GM23248 (cell line): ENCODE data around the gene ZBTB40. TPM values are rescaled to one million over a fixed set of nuclear protein-coding genes. Genes with fewer than 3 reads are reported as not detected.

ENCODE experiments used
- DNase-seq: peaks from one replicate; pipeline ENCODE4 v3.0.0-alpha.2; 2015
- H2AFZ ChIP-seq: fragments of 200-600 bp; sonication (generic); 2 replicates; pipeline ENCODE4 v1.6.1; 2016; ENCODE audit warnings: antibody characterized with exemption
- H3F3A ChIP-seq: fragments of 200-600 bp; sonication (generic); 2 replicates; pipeline ENCODE4 v1.6.1; 2016; ENCODE audit warnings: mild to moderate bottlenecking, antibody characterized with exemption, mixed run types; ENCODE audit not compliant: insufficient read depth
- H3K27ac ChIP-seq: fragments of 200-600 bp; sonication (generic); 2 replicates; pipeline ENCODE4 v1.5.1; 2016; ENCODE audit warnings: mild to moderate bottlenecking
- H3K27me3 ChIP-seq: fragments of 200-600 bp; sonication (generic); replicated peaks from 2 replicates; pipeline ENCODE4 v1.6.1; 2016; ENCODE audit warnings: mild to moderate bottlenecking; ENCODE audit not compliant: insufficient read depth
- H3K36me3 ChIP-seq: fragments of 200-600 bp; sonication (generic); 2 replicates; pipeline ENCODE4 v1.6.1; 2016; ENCODE audit warnings: low read depth, mild to moderate bottlenecking
- H3K4me1 ChIP-seq: fragments of 200-600 bp; sonication (generic); 2 replicates; pipeline ENCODE4 v1.6.1; 2016; ENCODE audit warnings: mild to moderate bottlenecking; ENCODE audit not compliant: insufficient read depth
- H3K4me2 ChIP-seq: fragments of 200-600 bp; sonication (generic); one replicate; pipeline ENCODE4 v1.6.1; 2016; ENCODE audit warnings: mild to moderate bottlenecking; ENCODE audit not compliant: unreplicated experiment
- H3K4me3 ChIP-seq: fragments of 200-600 bp; sonication (generic); 2 replicates; pipeline ENCODE4 v1.5.1; 2016; ENCODE audit warnings: mild to moderate bottlenecking
- H3K79me2 ChIP-seq: fragments of 200-600 bp; sonication (generic); 2 replicates; pipeline ENCODE4 v1.6.1; 2016; ENCODE audit warnings: mild to moderate bottlenecking; ENCODE audit not compliant: insufficient read depth
- H3K9ac ChIP-seq: fragments of 200-600 bp; sonication (generic); 2 replicates; pipeline ENCODE4 v1.6.1; 2016; ENCODE audit warnings: mild to moderate bottlenecking
- H3K9me2 ChIP-seq: fragments of 200-600 bp; sonication (generic); 2 replicates; pipeline ENCODE4 v1.6.1; 2016; ENCODE audit warnings: mixed run types, mild to moderate bottlenecking, moderate library complexity; ENCODE audit not compliant: insufficient read depth
- H3K9me3 ChIP-seq: fragments of 200-600 bp; sonication (generic); one replicate; pipeline ENCODE4 v1.6.1; 2017; ENCODE audit warnings: low read depth
- H4K20me1 ChIP-seq: fragments of 200-600 bp; sonication (generic); 2 replicates; pipeline ENCODE4 v1.6.0; 2016; ENCODE audit not compliant: insufficient read depth
- EZH2 ChIP-seq: fragments of 200-600 bp; sonication (generic); IDR thresholded peaks from 2 replicates; pipeline ENCODE4 v1.6.1; 2018; ENCODE audit warnings: antibody characterized with exemption, mild to moderate bottlenecking; ENCODE audit not compliant: insufficient read depth, poor library complexity, severe bottlenecking
- EZH2phosphoT487 ChIP-seq: fragments of 200-600 bp; sonication (generic); IDR thresholded peaks from 2 replicates; pipeline ENCODE4 v1.6.1; 2018; ENCODE audit warnings: antibody characterized with exemption, moderate library complexity, mild to moderate bottlenecking, low read depth; ENCODE audit not compliant: insufficient read depth
- WGBS, 2 experiments: methylation state at CpG; one replicate each; pipeline ENCODE4 v1.1.6; 2015 to 2017; ENCODE audit warnings: low lambda C conversion rate in 2 of 2, low coverage in 1 of 2; ENCODE audit errors: missing lambda C conversion rate in 2 of 2; 5-methylcytosine and 5-hydroxymethylcytosine counted together
- in situ Hi-C: fragments of 300-500 bp; cut with MboI; formaldehyde crosslinking; loops from 2 replicates; pipeline ENCODE4 v1.15.0; 2020
- polyA plus RNA-seq: library from polyadenylated mRNA; unstranded; fragments of >200 nt; fragmentation: Nextera tagmentation; extraction: Ambion mirVana; gene quantifications from 2 replicates; pipeline ENCODE4 v1.2.1, GENCODE V29; 2016
- total RNA-seq: library from RNA; depleted of rRNA; stranded (reverse); fragments of >200 nt; shearing (Covaris generic); gene quantifications from 2 replicates; pipeline ENCODE4 v1.2.3, GENCODE V29; 2014

ZBTB40 gene
- total and polyA plus RNA-seq, 2 experiments from 2014 or later = 3.3 to 8.1 TPM

DNA sequence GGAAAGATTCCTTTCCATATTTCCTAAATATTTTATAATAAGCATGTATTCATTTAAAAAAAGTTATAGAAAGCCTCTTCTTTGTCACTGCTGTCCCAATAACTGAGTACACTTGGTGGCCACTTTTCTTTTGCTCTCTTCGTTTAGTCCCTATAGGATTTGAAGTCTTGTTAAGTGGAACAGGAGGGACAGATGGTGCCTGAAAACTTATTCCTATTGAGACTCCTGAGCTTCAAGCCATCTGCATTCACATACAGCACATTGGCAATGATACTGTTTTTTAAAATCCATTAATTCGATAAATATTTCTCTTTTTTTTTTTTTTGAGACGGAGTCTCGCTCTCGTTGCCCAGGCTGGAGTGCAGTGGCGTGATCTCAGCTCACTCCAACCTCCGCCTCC is 2.0 kb upstream of the ZBTB40 start:
- Histone ChIP-seq H3K9me3 (no peaks in the 10 kb centered on the region), H3K79me2 (peaks cover 22% of the 10 kb centered on the region), H3F3A (peaks cover 40% of the 10 kb centered on the region), H3K4me2 (no peak overlapping the region), H3K9ac (no peak overlapping the region), H3K36me3 (no peaks in the 10 kb centered on the region), H3K27me3 (no peaks in the 10 kb centered on the region), H3K9me2 (no peaks in the 10 kb centered on the region), H3K4me3 (no peak overlapping the region), H3K27ac (no peak overlapping the region), H2AFZ (no peak overlapping the region), H3K4me1 (peaks cover 23% of the 10 kb centered on the region), H4K20me1 (no peaks in the 10 kb centered on the region)
- in situ Hi-C loops = loop anchor here (25.0 kb wide), 1 partner anchor 488 kb away; no protein-coding TSS in a partner anchor
- 82 to 94% methylated on average over 7 of the region's 7 CpGs for WGBS, 2 experiments
- DNase-seq = no peak
- no peak for TF ChIP-seq EZH2
- TF ChIP-seq EZH2phosphoT487 = no peak

DNA sequence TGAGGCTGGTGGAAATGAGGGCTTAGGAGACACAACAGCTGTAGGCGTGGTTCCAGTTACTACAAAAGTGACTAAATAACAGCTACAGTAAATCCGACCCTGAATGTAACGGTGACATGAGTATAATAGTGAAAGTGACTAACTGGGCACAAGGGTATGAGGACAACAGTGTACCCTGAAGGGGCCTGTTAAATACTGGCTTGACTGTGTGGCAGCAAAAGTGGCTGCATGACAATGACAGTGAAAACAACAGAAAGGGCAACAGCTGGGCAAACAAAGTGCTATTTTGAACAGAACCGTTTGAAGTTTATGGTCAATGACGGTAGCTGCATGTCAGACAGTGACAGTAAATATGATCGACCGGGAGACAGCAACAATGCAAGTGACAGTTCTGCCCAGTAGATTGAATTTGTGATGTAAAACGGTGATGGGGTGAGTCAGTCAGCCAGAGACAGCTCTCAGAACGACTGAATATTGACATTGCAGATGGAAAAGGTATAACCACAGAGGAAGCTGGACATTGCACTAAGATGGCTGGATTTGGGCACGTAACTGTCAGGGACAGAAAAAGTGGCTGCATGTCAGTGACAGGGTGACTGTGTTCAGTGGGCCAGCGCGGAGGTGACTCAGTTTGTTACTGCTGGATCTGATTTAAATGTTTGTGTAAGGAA is 1.2 kb upstream of the ZBTB40 start:
- H3F3A ChIP-seq = peaks cover 40% of the 10 kb centered on the region
- H3K4me2 ChIP-seq = no peak overlapping the region
- H3K9ac ChIP-seq = no peak overlapping the region
- no peaks in the 10 kb centered on the region for H3K27me3 ChIP-seq
- H3K4me3 ChIP-seq = no peak overlapping the region
- no peaks in the 10 kb centered on the region for H3K36me3 ChIP-seq
- no peaks in the 10 kb centered on the region for H4K20me1 ChIP-seq
- peak overlapping the region; percentile 99; the same call in 1 of the 2 replicates for H2AFZ ChIP-seq
- H3K79me2 ChIP-seq = peaks cover 30% of the 10 kb centered on the region
- TF ChIP-seq EZH2 = no peak
- no peak for TF ChIP-seq EZH2phosphoT487
- H3K4me1 ChIP-seq = peaks cover 23% of the 10 kb centered on the region
- in situ Hi-C loops = no loop called here
- DNase-seq = no peak
- H3K9me2 ChIP-seq = no peaks in the 10 kb centered on the region
- H3K27ac ChIP-seq = no peak overlapping the region
- 71% methylated on average over 12 of the region's 12 CpGs for WGBS, 2 experiments
- no peaks in the 10 kb centered on the region for H3K9me3 ChIP-seq

DNA sequence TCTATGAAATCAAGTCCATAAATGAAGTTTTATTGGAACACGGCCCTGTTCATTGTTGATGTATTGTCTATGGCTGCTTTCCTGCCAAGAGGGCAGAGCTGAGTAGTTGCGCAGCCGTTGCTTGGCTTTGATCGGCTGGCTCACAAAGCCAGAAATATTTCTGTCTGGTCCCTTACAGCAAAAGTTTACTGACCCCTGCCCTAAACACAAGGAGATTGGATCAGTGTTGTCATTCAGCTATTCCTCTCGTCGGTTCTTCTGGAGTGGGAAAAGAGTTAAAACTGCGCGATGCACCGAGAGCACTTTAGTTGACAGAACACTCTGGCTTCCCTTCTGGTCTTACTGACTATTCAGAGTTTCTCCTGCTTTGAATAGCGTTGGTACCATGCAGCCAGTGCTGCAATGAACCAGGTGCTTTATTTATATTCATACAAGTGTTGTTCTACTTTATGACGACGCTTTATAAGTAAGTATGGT is 868 bp downstream of the ZBTB40 start:
- Histone ChIP-seq H3K36me3 (no peaks in the 10 kb centered on the region), H3K4me3 (peak overlapping the region; percentile 92), H3K9ac (peak overlapping the region; percentile 94), H4K20me1 (no peaks in the 10 kb centered on the region), H3K79me2 (peaks cover 48% of the 10 kb centered on the region), H3K27me3 (no peaks in the 10 kb centered on the region), H3F3A (peaks cover 28% of the 10 kb centered on the region), H3K4me1 (peaks cover 17% of the 10 kb centered on the region), H3K9me2 (no peaks in the 10 kb centered on the region), H3K9me3 (no peaks in the 10 kb centered on the region), H2AFZ (peak overlapping the region; percentile 99), H3K4me2 (peak overlapping the region; percentile 90), H3K27ac (peak overlapping the region; percentile 89)
- DNase-seq = peak; percentile 84
- WGBS, 2 experiments = 2 to 3% methylated on average over 12 of the region's 12 CpGs
- in situ Hi-C loops = no loop called here
- TF ChIP-seq EZH2 (no peak), EZH2phosphoT487 (no peak)

DNA sequence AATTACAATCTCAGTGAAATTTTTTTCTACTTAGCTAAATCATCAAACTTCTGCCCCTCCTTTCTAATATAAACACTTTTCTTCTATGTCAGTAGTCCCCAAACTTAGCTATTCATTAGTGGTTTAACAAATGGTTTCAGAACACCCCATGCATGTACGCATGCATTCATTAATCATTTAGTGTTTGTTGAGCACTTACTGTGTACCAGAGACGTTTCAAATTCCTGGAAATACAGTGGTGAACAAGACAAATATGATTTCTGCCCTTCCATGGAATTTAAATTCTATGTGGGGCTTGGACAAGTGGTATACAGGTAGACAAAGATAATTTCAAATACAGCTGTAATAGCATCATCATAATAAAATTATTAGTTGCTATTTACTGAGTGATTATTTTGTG is 1.5 kb downstream of the ZBTB40 start:
- in situ Hi-C loops = no loop called here
- Histone ChIP-seq H3K4me2 (peak overlapping the region; percentile 90), H2AFZ (peak overlapping the region; percentile 99), H3F3A (peaks cover 23% of the 10 kb centered on the region), H3K9me2 (no peaks in the 10 kb centered on the region), H3K4me3 (peak overlapping the region; percentile 92), H3K27me3 (no peaks in the 10 kb centered on the region), H3K79me2 (peaks cover 55% of the 10 kb centered on the region), H4K20me1 (no peaks in the 10 kb centered on the region), H3K27ac (no peak overlapping the region), H3K36me3 (no peaks in the 10 kb centered on the region), H3K4me1 (peaks cover 12% of the 10 kb centered on the region), H3K9me3 (no peaks in the 10 kb centered on the region), H3K9ac (peak overlapping the region; percentile 94)
- DNase-seq = no peak
- TF ChIP-seq EZH2phosphoT487 = no peak
- no peak for TF ChIP-seq EZH2
- 49 to 50% methylated on average over 2 of the region's 2 CpGs for WGBS, 2 experiments
